HEK293T (cell line): ENCODE measurements around the gene PIEZO1.

Experiments used
- SP1 ChIP-seq: fragments of 450-650 bp; IDR thresholded peaks from 2 replicates; pipeline ENCODE4 v1.6.1; 2017
- SUZ12 ChIP-seq: fragments of 450-650 bp; IDR thresholded peaks from 2 replicates; pipeline ENCODE4 v1.6.1; 2016; ENCODE audit warnings: mild to moderate bottlenecking

DNA sequence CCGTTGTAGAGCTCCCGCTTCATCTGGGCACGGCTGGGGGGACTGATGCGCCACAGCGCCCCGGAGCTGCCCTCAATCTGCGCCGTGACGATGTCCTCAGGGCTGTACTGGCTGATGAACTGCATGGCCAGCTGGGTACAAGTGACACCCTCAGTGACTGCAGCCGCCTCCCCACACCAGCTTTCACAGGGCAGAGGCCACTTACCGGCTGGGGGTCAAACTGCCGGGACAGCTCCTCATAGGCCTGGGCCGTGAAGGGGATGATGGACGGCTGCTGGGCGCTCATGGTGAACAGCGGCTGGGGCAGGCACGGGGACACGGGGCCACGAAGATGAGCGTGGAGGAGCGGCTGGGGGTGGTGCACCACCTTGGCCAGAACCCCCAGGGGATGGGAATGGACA lies 68.4 kb downstream of the PIEZO1 start:
- no peak for TF ChIP-seq SUZ12
- no peak for TF ChIP-seq SP1
